Neuronal stem cell (in vitro differentiated cells): ENCODE results near the gene CFAP161.
A peak's percentile ranks its signal among the peaks of the same experiment; 100 is the strongest.

ENCODE experiments used
- DNase-seq: peaks from one replicate; pipeline ENCODE4 v3.0.0-alpha.2; 2013; ENCODE audit warnings: low spot score
- H2AFZ ChIP-seq: one replicate; pipeline ENCODE4 v1.6.1; 2013; ENCODE audit warnings: mild to moderate bottlenecking, low read length, inconsistent platforms
- H2AK5ac ChIP-seq: 2 replicates; pipeline ENCODE4 v1.6.1; 2013; ENCODE audit warnings: low read depth, mild to moderate bottlenecking, inconsistent platforms, low read length, moderate library complexity, mixed read lengths
- H2BK120ac ChIP-seq: 2 replicates; pipeline ENCODE4 v1.6.1; 2013; ENCODE audit warnings: low read depth, mild to moderate bottlenecking, inconsistent platforms, low read length, moderate library complexity, mixed read lengths
- H2BK12ac ChIP-seq: one replicate; pipeline ENCODE4 v1.6.1; 2013; ENCODE audit warnings: low read length, inconsistent platforms
- H2BK15ac ChIP-seq: 2 replicates; pipeline ENCODE4 v1.6.1; 2013; ENCODE audit warnings: mild to moderate bottlenecking, low read length, inconsistent platforms, mixed read lengths
- H2BK5ac ChIP-seq: one replicate; pipeline ENCODE4 v1.6.1; 2013; ENCODE audit warnings: inconsistent platforms, mild to moderate bottlenecking, low read length, moderate library complexity
- H3K14ac ChIP-seq: one replicate; pipeline ENCODE4 v1.6.1; 2013; ENCODE audit warnings: low read length, inconsistent platforms
- H3K18ac ChIP-seq: 2 replicates; pipeline ENCODE4 v1.6.1; 2013; ENCODE audit warnings: low read length, inconsistent platforms
- H3K23ac ChIP-seq: 2 replicates; pipeline ENCODE4 v1.6.1; 2013; ENCODE audit warnings: low read depth, mild to moderate bottlenecking, mixed read lengths, low read length, inconsistent platforms; ENCODE audit not compliant: poor library complexity
- H3K27ac ChIP-seq: replicated peaks from 3 replicates; pipeline ENCODE4 v1.5.1; 2013; ENCODE audit warnings: low read length, inconsistent platforms
- H3K27me3 ChIP-seq, 3 experiments: 2 replicates each; pipeline ENCODE4 v1.6.1; 2013; ENCODE audit warnings: low read length in 3 of 3, mild to moderate bottlenecking in 2 of 3, inconsistent platforms in 1 of 3, low read depth in 1 of 3, mixed read lengths in 1 of 3, moderate library complexity in 1 of 3; ENCODE audit not compliant: control insufficient read depth in 3 of 3, insufficient read depth in 3 of 3
- H3K36me3 ChIP-seq, 2 donors: replicated peaks in 1 of 2; 2 replicates each; pipeline ENCODE4 v1.6.1; 2013; ENCODE audit warnings: low read length in 2 of 2; ENCODE audit not compliant: control insufficient read depth in 2 of 2, insufficient read depth in 2 of 2
- H3K4ac ChIP-seq: 2 replicates; pipeline ENCODE4 v1.6.1; 2013; ENCODE audit warnings: inconsistent platforms, mild to moderate bottlenecking, low read length, moderate library complexity
- H3K4me1 ChIP-seq, 2 donors: 1 replicate in 1 of 2; 2 replicates in 1 of 2; pipeline ENCODE4 v1.6.1; 2013; ENCODE audit warnings: low read length in 2 of 2, low read depth in 1 of 2; ENCODE audit not compliant: control insufficient read depth in 2 of 2, insufficient read depth in 1 of 2
- H3K4me2 ChIP-seq: one replicate; pipeline ENCODE4 v1.6.1; 2013; ENCODE audit warnings: mild to moderate bottlenecking, low read length, inconsistent platforms; ENCODE audit not compliant: insufficient read depth, poor library complexity, severe bottlenecking
- H3K4me3 ChIP-seq, 2 donors: 2 replicates each; pipeline ENCODE4 v1.5.1; 2013; ENCODE audit warnings: low read length in 2 of 2, mild to moderate bottlenecking in 2 of 2, inconsistent platforms in 1 of 2, moderate library complexity in 1 of 2
- H3K79me1 ChIP-seq: one replicate; pipeline ENCODE4 v1.6.1; 2013; ENCODE audit warnings: low read depth, mild to moderate bottlenecking, inconsistent platforms, low read length, moderate library complexity
- H3K9ac ChIP-seq: one replicate; pipeline ENCODE4 v1.6.1; 2013; ENCODE audit warnings: mild to moderate bottlenecking, low read depth, low read length, inconsistent platforms; ENCODE audit not compliant: poor library complexity
- H3K9me3 ChIP-seq, 2 donors: replicated peaks in 1 of 2; 2 replicates each; pipeline versions ENCODE3 to v1.6.1; 2013; ENCODE audit warnings: low read length in 2 of 2, mild to moderate bottlenecking in 2 of 2, inconsistent platforms in 1 of 2, low read depth in 1 of 2, mixed read lengths in 1 of 2, moderate library complexity in 1 of 2; ENCODE audit not compliant: control insufficient read depth in 2 of 2, insufficient read depth in 1 of 2
- H4K8ac ChIP-seq: one replicate; pipeline ENCODE4 v1.6.1; 2013; ENCODE audit warnings: low read depth, mild to moderate bottlenecking, inconsistent platforms, low read length, moderate library complexity
- H4K91ac ChIP-seq: one replicate; pipeline ENCODE4 v1.6.1; 2013; ENCODE audit warnings: low read length, low read depth, mild to moderate bottlenecking, inconsistent platforms; ENCODE audit not compliant: poor library complexity
- WGBS, 2 donors: extraction: QIAGEN DNeasy Blood & Tissue Kit; methylation state at CpG; one replicate each; pipeline ENCODE4 v1.1.7; 2013; ENCODE audit warnings: missing lambda C conversion rate in 2 of 2, mixed read lengths in 1 of 2; ENCODE audit not compliant: insufficient read length in 2 of 2, insufficient replicate concordance in 1 of 2; ENCODE audit errors: extremely low coverage in 2 of 2; 5-methylcytosine and 5-hydroxymethylcytosine counted together

Gene CFAP161

GRCh38 chr15:81117581-81117980 is 16.5 kb upstream of the CFAP161 start:
- H3K9me3 ChIP-seq = no peaks in the 10 kb centered on the region
- H3K23ac ChIP-seq = no peak overlapping the region
- H3K9ac ChIP-seq = no peak overlapping the region
- H3K79me1 ChIP-seq = no peaks in the 10 kb centered on the region
- peaks cover 0 to 6% (median 2%) of the 10 kb centered on the region in 3 experiments for H3K27me3 ChIP-seq
- H3K18ac ChIP-seq = no peak overlapping the region
- H3K4ac ChIP-seq = no peak overlapping the region
- DNase-seq = no peak
- H2BK5ac ChIP-seq = no peak overlapping the region
- no peak overlapping the region for H2AFZ ChIP-seq
- H3K4me1 ChIP-seq = no peaks in the 10 kb centered on the region
- H3K4me2 ChIP-seq = no peak overlapping the region
- WGBS, 2 donors = 100% methylated on average over 2 to 3 of the region's 3 CpGs
- H3K27ac ChIP-seq = no peak overlapping the region
- H2BK120ac ChIP-seq = no peak overlapping the region
- H2AK5ac ChIP-seq = no peak overlapping the region
- H3K36me3 ChIP-seq = no peaks in the 10 kb centered on the region
- H4K8ac ChIP-seq = no peak overlapping the region
- H2BK12ac ChIP-seq = no peak overlapping the region
- H2BK15ac ChIP-seq = no peak overlapping the region
- no peak overlapping the region for H4K91ac ChIP-seq
- no peak overlapping the region for H3K4me3 ChIP-seq
- no peak overlapping the region for H3K14ac ChIP-seq

GRCh38 chr15:81118361-81118760 is 15.7 kb upstream of the CFAP161 start:
- H2AFZ ChIP-seq = no peak overlapping the region
- H2BK12ac ChIP-seq = peak overlapping the region; percentile 58
- H3K4me1 ChIP-seq = no peaks in the 10 kb centered on the region
- H3K4me3 ChIP-seq = peak overlapping the region in 1 of 2 donors; percentile 54
- no peak overlapping the region for H2BK5ac ChIP-seq
- H4K91ac ChIP-seq = no peak overlapping the region
- H2AK5ac ChIP-seq = no peak overlapping the region
- H4K8ac ChIP-seq = no peak overlapping the region
- no peak overlapping the region for H3K9ac ChIP-seq
- no peak overlapping the region for H2BK120ac ChIP-seq
- no peaks in the 10 kb centered on the region for H3K36me3 ChIP-seq
- DNase-seq = no peak
- no peak overlapping the region for H3K23ac ChIP-seq
- H3K4ac ChIP-seq = no peak overlapping the region
- no peaks in the 10 kb centered on the region for H3K9me3 ChIP-seq
- no CpG with 5 or more reads among the region's 42 CpGs for WGBS, 2 donors
- peak overlapping the region; percentile 33 for H3K4me2 ChIP-seq
- H2BK15ac ChIP-seq = no peak overlapping the region
- H3K14ac ChIP-seq = no peak overlapping the region
- H3K27ac ChIP-seq = no peak overlapping the region
- peaks cover 0 to 6% (median 2%) of the 10 kb centered on the region in 3 experiments for H3K27me3 ChIP-seq
- no peaks in the 10 kb centered on the region for H3K79me1 ChIP-seq
- H3K18ac ChIP-seq = no peak overlapping the region

GRCh38 chr15:81120069-81120468 is 14.0 kb upstream of the CFAP161 start:
- Histone ChIP-seq H2AK5ac (no peak overlapping the region), H2AFZ (no peak overlapping the region), H3K27ac (no peak overlapping the region), H2BK120ac (no peak overlapping the region), H3K14ac (no peak overlapping the region), H4K91ac (no peak overlapping the region), H3K4me3 (no peak overlapping the region), H3K9ac (no peak overlapping the region), H3K27me3 (peaks cover 0 to 6% (median 2%) of the 10 kb centered on the region in 3 experiments), H3K23ac (no peak overlapping the region), H3K9me3 (no peaks in the 10 kb centered on the region), H2BK12ac (no peak overlapping the region), H3K36me3 (no peaks in the 10 kb centered on the region), H3K79me1 (no peaks in the 10 kb centered on the region), H4K8ac (no peak overlapping the region), H2BK5ac (no peak overlapping the region), H2BK15ac (no peak overlapping the region), H3K4me2 (no peak overlapping the region), H3K4me1 (no peaks in the 10 kb centered on the region), H3K4ac (no peak overlapping the region), H3K18ac (no peak overlapping the region)
- no peak for DNase-seq

GRCh38 chr15:81126892-81127291 is 7.2 kb upstream of the CFAP161 start:
- H3K4me3 ChIP-seq = no peak overlapping the region
- no peak overlapping the region for H4K91ac ChIP-seq
- no peak overlapping the region for H4K8ac ChIP-seq
- no peak overlapping the region for H2BK15ac ChIP-seq
- H2AK5ac ChIP-seq = no peak overlapping the region
- H2AFZ ChIP-seq = no peak overlapping the region
- no peak overlapping the region for H3K27ac ChIP-seq
- no peak overlapping the region for H3K14ac ChIP-seq
- no peak overlapping the region for H3K4me2 ChIP-seq
- DNase-seq = no peak
- no peak overlapping the region for H3K18ac ChIP-seq
- no peaks in the 10 kb centered on the region for H3K4me1 ChIP-seq
- H2BK12ac ChIP-seq = no peak overlapping the region
- no peaks in the 10 kb centered on the region for H3K9me3 ChIP-seq
- H3K79me1 ChIP-seq = no peaks in the 10 kb centered on the region
- WGBS, 2 donors = no CpG with 5 or more reads among the region's 3 CpGs
- no peak overlapping the region for H3K4ac ChIP-seq
- no peak overlapping the region for H2BK120ac ChIP-seq
- no peak overlapping the region for H2BK5ac ChIP-seq
- no peaks in the 10 kb centered on the region for H3K36me3 ChIP-seq
- H3K9ac ChIP-seq = no peak overlapping the region
- H3K23ac ChIP-seq = no peak overlapping the region
- H3K27me3 ChIP-seq = no peaks in the 10 kb centered on the region
